Lung (tissue), 12 donors: ENCODE results near the gene STK24. TPM values are rescaled to one million over a fixed set of nuclear protein-coding genes. Genes with fewer than 3 reads are reported as not detected.
A peak's percentile ranks its signal among the peaks of the same experiment; 100 is the strongest.

ENCODE experiments used
- ATAC-seq: fragments of 200-7000 bp; cut with Tn5 transposase; one replicate; pipeline ENCODE4 v1.9.1; 2020; ENCODE audit warnings: moderate number of reproducible peaks; ENCODE audit not compliant: insufficient read depth, low FRiP score
- DNase-seq, 3 donors: peaks; one replicate each; pipeline ENCODE4 v3.0.0-alpha.2; 2013 to 2017
- H3K27ac ChIP-seq, 2 donors: one replicate each; pipeline ENCODE4 v1.5.1; 2013; ENCODE audit warnings: mild to moderate bottlenecking in 2 of 2, moderate library complexity in 2 of 2, control low read depth in 1 of 2, inconsistent platforms in 1 of 2, low read depth in 1 of 2, low read length in 1 of 2
- H3K27me3 ChIP-seq, 3 donors: one replicate each; pipeline ENCODE4 v1.5.1; 2013; ENCODE audit warnings: low read length in 2 of 3; ENCODE audit not compliant: control insufficient read depth in 3 of 3, insufficient read depth in 3 of 3
- H3K36me3 ChIP-seq, 4 donors: one replicate each; pipeline ENCODE4 v1.5.1; 2013; ENCODE audit warnings: low read length in 4 of 4, mild to moderate bottlenecking in 1 of 4, moderate library complexity in 1 of 4; ENCODE audit not compliant: control insufficient read depth in 4 of 4, insufficient read depth in 4 of 4
- H3K4me1 ChIP-seq, 5 donors: one replicate each; pipeline ENCODE4 v1.5.1; 2013; ENCODE audit warnings: low read length in 5 of 5, mild to moderate bottlenecking in 2 of 5, moderate library complexity in 1 of 5; ENCODE audit not compliant: control insufficient read depth in 5 of 5, insufficient read depth in 5 of 5
- H3K4me3 ChIP-seq: one replicate; pipeline ENCODE4 v1.5.1; 2013; ENCODE audit warnings: mild to moderate bottlenecking, control low read depth, moderate library complexity
- H3K9ac ChIP-seq, 2 donors: one replicate each; pipeline ENCODE4 v1.5.1; 2013; ENCODE audit warnings: low read length in 2 of 2, control low read depth in 1 of 2; ENCODE audit not compliant: insufficient read depth in 1 of 2
- H3K9me3 ChIP-seq, 4 donors: one replicate each; pipeline ENCODE4 v1.5.1; 2013; ENCODE audit warnings: low read length in 3 of 4, mild to moderate bottlenecking in 1 of 4, moderate library complexity in 1 of 4; ENCODE audit not compliant: control insufficient read depth in 4 of 4, insufficient read depth in 3 of 4
- WGBS, 2 donors: extraction: QIAGEN DNeasy Blood & Tissue Kit; methylation state at CpG; one replicate each; pipeline ENCODE4 v1.1.7; 2013; 5-methylcytosine and 5-hydroxymethylcytosine counted together
- polyA plus RNA-seq, 2 donors: library from polyadenylated mRNA; stranded (reverse); fragments of 200-250 nt; gene quantifications; one replicate each; pipeline ENCODE4 v1.2.1, GENCODE V29; 2013
- total RNA-seq, 2 donors: library from RNA; depleted of rRNA in 1 of 2; stranded (reverse); fragments of >200 nt in 1 of 2; gene quantifications; one replicate each; pipeline ENCODE4 v1.2.1, GENCODE V29; 2014 to 2021
- TF ChIP-seq, protein P1 (sequence below): IDR thresholded peaks from 2 replicates; pipeline ENCODE4 v1.5.1; 2012; ENCODE audit warnings: mild to moderate bottlenecking; ENCODE audit errors: control extremely low read depth, extremely low read depth
- donor health status: control.
- donor health status: control.
- donor health status: Bipolar disorder and iron deficiency.
- donor health status: healthy.
- donor health status: DM: yes; HTN: yes; CAD: no.

Gene STK24
- total and polyA plus RNA-seq, 4 donors, result 38.0 to 102 (median 64.5) TPM

DNA sequence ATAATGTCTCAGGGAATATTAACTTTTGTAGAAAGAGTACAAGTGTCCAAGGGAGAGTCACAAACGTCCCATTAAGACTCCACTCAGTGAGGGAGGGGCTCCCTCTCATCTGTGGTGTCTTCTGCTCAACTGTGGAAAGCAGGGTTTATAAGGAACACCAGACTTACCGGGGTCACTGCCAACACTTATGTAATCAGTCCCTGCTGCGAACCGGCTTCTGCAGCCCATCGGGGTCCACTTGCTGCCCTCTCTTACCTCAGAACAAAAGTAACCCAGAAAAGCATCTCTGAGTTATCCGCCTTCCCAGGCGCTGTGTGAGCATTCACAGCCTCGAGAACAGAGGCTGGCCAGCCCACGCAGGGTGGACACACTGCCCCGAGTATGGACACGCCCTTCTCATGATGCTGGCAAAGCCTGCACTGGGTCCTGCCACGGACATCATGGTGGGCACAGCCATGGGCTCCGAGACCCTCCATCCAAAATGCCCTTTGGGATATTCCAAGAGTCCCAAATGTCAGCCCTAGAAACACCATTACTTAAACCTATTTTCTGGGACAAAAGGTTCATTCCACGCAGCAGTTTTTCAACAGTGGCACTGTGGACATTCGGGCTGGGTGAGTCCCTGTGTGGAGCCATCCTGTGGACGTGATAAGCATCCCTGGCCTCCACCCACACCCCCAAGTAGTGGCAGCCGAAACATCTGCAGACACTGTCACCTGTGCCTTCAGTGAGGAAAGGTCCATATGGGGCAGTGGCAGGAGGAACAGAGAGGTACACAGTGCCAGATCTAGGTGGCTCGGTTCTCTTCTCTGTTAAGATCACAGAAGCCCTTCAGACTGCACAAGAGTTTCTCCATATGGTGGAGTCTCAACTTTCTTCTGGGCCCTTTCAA is 63.9 kb downstream of the STK24 start:
- TF ChIP-seq, protein P1, sequence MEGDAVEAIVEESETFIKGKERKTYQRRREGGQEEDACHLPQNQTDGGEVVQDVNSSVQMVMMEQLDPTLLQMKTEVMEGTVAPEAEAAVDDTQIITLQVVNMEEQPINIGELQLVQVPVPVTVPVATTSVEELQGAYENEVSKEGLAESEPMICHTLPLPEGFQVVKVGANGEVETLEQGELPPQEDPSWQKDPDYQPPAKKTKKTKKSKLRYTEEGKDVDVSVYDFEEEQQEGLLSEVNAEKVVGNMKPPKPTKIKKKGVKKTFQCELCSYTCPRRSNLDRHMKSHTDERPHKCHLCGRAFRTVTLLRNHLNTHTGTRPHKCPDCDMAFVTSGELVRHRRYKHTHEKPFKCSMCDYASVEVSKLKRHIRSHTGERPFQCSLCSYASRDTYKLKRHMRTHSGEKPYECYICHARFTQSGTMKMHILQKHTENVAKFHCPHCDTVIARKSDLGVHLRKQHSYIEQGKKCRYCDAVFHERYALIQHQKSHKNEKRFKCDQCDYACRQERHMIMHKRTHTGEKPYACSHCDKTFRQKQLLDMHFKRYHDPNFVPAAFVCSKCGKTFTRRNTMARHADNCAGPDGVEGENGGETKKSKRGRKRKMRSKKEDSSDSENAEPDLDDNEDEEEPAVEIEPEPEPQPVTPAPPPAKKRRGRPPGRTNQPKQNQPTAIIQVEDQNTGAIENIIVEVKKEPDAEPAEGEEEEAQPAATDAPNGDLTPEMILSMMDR, result no peak
- no peaks in the 10 kb centered on the region for H3K27me3 ChIP-seq

DNA sequence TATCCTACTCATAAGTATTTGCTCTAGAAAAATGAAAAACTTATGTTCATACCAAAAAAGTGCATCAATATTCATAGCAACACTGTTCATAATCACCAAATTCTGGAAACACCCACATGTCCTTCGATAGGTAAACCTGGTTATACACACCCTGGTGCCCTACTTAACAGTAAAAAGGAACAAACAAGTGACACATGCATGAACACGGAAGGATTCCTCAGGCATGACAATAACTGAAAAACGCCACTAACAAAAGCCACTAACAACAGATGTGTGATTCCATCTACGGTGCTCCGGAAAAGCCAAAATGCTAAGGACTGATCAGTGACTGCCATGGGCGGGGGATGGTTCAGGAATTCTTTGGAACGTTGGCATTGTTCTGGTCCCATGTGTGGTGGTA is 65.5 kb downstream of the STK24 start:
- whole genome bisulfite sequencing, 2 donors, result 92 to 97% methylated on average over 7 of the region's 7 CpGs
- H3K9me3 ChIP-seq, result no peaks in the 10 kb centered on the region
- no peak for DNase-seq
- H3K4me3 ChIP-seq, result no peak overlapping the region
- no peak overlapping the region for H3K9ac ChIP-seq
- no peak for ATAC-seq
- H3K4me1 ChIP-seq, result peaks cover 14 to 45% (median 21%) of the 10 kb centered on the region in 5 donors
- H3K27me3 ChIP-seq, result no peaks in the 10 kb centered on the region
- TF ChIP-seq, protein P1, result no peak
- H3K27ac ChIP-seq, result no peak overlapping the region
- H3K36me3 ChIP-seq, result peaks cover 0 to 7% (median 4%) of the 10 kb centered on the region in 4 donors

More for the DNA sequence above, 63.9 kb downstream of the STK24 start:
- 87 to 92% methylated on average over 18 of the region's 18 CpGs for WGBS, 2 donors
- Histone ChIP-seq H3K27ac (no peak overlapping the region), H3K9ac (no peak overlapping the region), H3K4me3 (no peak overlapping the region), H3K4me1 (peaks cover 0 to 35% (median 8%) of the 10 kb centered on the region in 5 donors), H3K9me3 (no peaks in the 10 kb centered on the region), H3K36me3 (peaks cover 0 to 11% (median 11%) of the 10 kb centered on the region in 4 donors)
- ATAC-seq (no peak), DNase-seq (no peak)

DNA sequence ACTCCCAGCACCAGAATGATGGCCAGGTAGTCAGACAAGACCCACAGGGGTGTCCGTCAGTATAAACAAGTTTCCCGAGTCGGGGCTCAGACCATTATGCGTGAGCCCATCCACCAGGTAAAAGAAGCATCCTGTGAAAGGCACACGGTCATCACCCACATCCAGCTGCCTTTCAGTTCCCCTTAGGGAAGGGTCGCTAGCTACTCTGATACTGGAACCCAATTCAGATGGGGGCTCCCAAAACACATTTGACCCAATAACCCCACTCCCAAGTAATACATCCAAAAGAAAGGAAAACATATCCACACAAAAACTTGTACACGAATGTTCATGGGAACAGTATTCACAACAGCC is 66.8 kb downstream of the STK24 start:
- WGBS, 2 donors, result 91 to 93% methylated on average over 7 of the region's 7 CpGs
- no peak for ATAC-seq
- Histone ChIP-seq H3K4me3 (no peak overlapping the region), H3K9me3 (no peaks in the 10 kb centered on the region), H3K36me3 (peaks cover 0 to 6% (median 0%) of the 10 kb centered on the region in 4 donors), H3K27me3 (no peaks in the 10 kb centered on the region), H3K27ac (peak overlapping the region in 1 of 2 donors; percentile 73), H3K9ac (no peak overlapping the region), H3K4me1 (peaks cover 23 to 45% (median 26%) of the 10 kb centered on the region in 5 donors)
- TF ChIP-seq, protein P1, result no peak
- no peak for DNase-seq
